Stimulated activated CD8-positive, alpha-beta memory T cell treated with anti-CD3 and anti-CD28 coated beads, Interleukin-7, amount 100 ng/mL, for 1 hour (primary cell): Measurements from ENCODE around the gene NDUFA5.
"Not testable (repeated sequence)": the region's sequence is repeated elsewhere in the genome, so short reads cannot be mapped to it uniquely, and the experiment has no call there.

Experiments
- DNase-seq, 2 donors: peaks; one replicate each; pipeline ENCODE4 v3.0.0-alpha.2; 2020; ENCODE audit warnings: low read depth in 2 of 2

Gene NDUFA5

GRCh38 chr7:123557016-123557397, 611 bp downstream of the NDUFA5 start:
- no peak for DNase-seq

- DNase-seq: no peak
These were observed 2.1 kb downstream of the NDUFA5 start for GRCh38 chr7:123555484-123555883.

- no peak for DNase-seq
These were observed 4.5 kb downstream of the NDUFA5 start for GRCh38 chr7:123553159-123553558.

GRCh38 chr7:123552641-123553040, 5.0 kb downstream of the NDUFA5 start:
- DNase-seq: no peak

GRCh38 chr7:123552134-123552533, 5.5 kb downstream of the NDUFA5 start:
- not testable (repeated sequence) for DNase-seq

- DNase-seq: no peak
These were observed 9.2 kb downstream of the NDUFA5 start for GRCh38 chr7:123548406-123548805.

GRCh38 chr7:123539871-123540270, 17.7 kb downstream of the NDUFA5 start:
- DNase-seq: no peak

GRCh38 chr7:123538897-123539296, 18.7 kb downstream of the NDUFA5 start:
- no peak for DNase-seq

GRCh38 chr7:123538189-123538714, 19.4 kb downstream of the NDUFA5 start:
- no peak for DNase-seq

- DNase-seq: no peak
These were observed 20.5 kb downstream of the NDUFA5 start for GRCh38 chr7:123537026-123537642.

- no peak for DNase-seq
These were observed 22.1 kb downstream of the NDUFA5 start for GRCh38 chr7:123535517-123535916.

- DNase-seq: peak; percentile 90 to 93
These were observed 23.0 kb downstream of the NDUFA5 start, which contains the start of gene IQUB for GRCh38 chr7:123534383-123535260. Gene IQUB (minus strand): TSS chr7:123534595. CDS start chr7:123512340, 22,255 bp downstream.

- DNase-seq: no peak
These were observed 23.7 kb downstream of the NDUFA5 start for GRCh38 chr7:123533929-123534382.

- no peak for DNase-seq
These were observed 24.1 kb downstream of the NDUFA5 start for GRCh38 chr7:123533553-123533917.

- not testable (repeated sequence) for DNase-seq
These were observed 24.6 kb downstream of the NDUFA5 start for GRCh38 chr7:123532788-123533552.

- DNase-seq: not testable (repeated sequence)
These were observed 25.3 kb downstream of the NDUFA5 start for GRCh38 chr7:123532343-123532742.

GRCh38 chr7:123530035-123530591, 27.5 kb downstream of the NDUFA5 start:
- not testable (repeated sequence) for DNase-seq

GRCh38 chr7:123528265-123528664, 29.4 kb downstream of the NDUFA5 start:
- DNase-seq: no peak

- not testable (repeated sequence) for DNase-seq
These were observed 29.8 kb downstream of the NDUFA5 start for GRCh38 chr7:123527712-123528225.

- not testable (repeated sequence) for DNase-seq
These were observed 31.1 kb downstream of the NDUFA5 start for GRCh38 chr7:123526533-123526932.

GRCh38 chr7:123522066-123522465, 35.6 kb downstream of the NDUFA5 start:
- DNase-seq: no peak
